IPS-18c (cell line): ENCODE measurements around the gene ZFAND2A.
"Not testable (repeated sequence)": the region's sequence is repeated elsewhere in the genome, so short reads cannot be mapped to it uniquely, and the experiment has no call there.

ENCODE experiments used
- H3K4me3 ChIP-seq: 2 replicates; pipeline ENCODE4 v1.7.0; 2013; ENCODE audit warnings: low read depth, mild to moderate bottlenecking, low read length, moderate library complexity; ENCODE audit not compliant: insufficient read depth
- H3K9me3 ChIP-seq: one replicate; pipeline ENCODE4 v1.6.1; 2013; ENCODE audit warnings: mild to moderate bottlenecking, low read length, moderate library complexity; ENCODE audit not compliant: control insufficient read depth, insufficient read depth

The ZFAND2A gene

DNA sequence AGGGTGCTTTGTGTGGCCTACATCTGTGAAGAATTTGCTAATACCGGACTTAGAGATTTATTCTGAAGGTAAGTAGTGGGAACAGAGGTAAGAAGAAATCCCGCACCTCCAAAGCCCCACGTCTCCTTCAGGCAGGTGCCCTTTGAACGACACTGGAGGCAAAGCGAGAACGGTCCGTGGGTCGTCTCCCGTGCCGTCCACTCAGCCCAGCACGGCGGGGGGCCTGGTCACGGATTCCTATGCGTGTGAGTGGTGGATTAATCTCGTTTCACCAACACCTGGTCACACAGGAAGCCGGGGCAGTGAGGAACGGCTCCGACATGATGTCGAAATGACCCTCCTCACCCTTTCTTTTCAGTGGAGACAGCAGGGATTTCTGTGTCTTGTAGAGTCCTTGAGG is 21.0 kb upstream of the ZFAND2A start:
- Histone ChIP-seq H3K9me3 (no peaks in the 10 kb centered on the region), H3K4me3 (no peak overlapping the region)

DNA sequence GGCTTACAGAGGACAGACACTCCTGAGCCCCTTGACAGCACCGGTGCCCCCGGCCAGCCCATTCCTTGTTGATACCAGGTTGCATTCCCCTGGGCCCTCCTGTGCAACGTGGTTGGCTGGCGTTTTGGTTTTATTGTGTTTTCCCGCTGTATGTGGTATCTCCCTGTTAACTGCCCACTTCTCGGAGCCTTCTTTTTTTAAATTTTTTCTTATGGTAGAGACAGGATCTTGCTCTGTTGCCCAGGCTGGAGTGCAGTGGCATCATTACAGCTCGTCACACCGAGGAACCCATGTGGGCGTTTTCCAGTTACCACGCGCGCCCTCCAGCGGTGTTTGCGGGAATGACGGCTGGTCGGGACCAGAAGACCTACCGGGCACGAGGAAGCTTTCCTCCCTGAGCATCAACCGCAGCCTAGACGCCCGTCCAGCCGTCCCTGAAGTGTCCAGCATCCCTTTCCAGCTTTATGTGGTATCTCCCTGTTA is 16.9 kb upstream of the ZFAND2A start:
- peaks cover 4% of the 10 kb centered on the region for H3K9me3 ChIP-seq
- no peak overlapping the region for H3K4me3 ChIP-seq

- Histone ChIP-seq H3K4me3 (no peak overlapping the region), H3K9me3 (peaks cover 4% of the 10 kb centered on the region)
These were observed 16.2 kb upstream of the ZFAND2A start for GRCh38 chr7:1175967-1176851.

DNA sequence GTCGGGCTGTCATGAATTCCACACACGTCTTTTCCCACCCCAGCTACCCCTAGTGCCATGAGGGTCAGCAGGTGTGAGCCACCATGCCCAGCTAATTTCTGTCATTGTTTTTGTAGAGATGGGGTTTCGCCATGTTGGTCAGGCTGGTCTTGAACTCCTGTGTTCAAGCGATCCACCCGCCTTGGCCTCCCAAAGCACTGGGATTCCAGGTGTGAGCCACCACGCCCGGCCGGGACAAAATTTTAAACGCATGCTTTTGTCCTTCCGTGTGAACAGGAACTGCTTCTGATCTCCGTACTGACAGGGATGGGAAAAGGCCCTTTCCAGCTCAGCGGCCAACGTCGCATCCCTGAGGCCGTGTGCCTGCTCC is 15.6 kb upstream of the ZFAND2A start:
- H3K9me3 ChIP-seq: peaks cover 4% of the 10 kb centered on the region
- H3K4me3 ChIP-seq: no peak overlapping the region

- Histone ChIP-seq H3K9me3 (peaks cover 4% of the 10 kb centered on the region), H3K4me3 (no peak overlapping the region)
These were observed 15.0 kb upstream of the ZFAND2A start for GRCh38 chr7:1174881-1175596.

- Histone ChIP-seq H3K4me3 (no peak overlapping the region), H3K9me3 (peaks cover 4% of the 10 kb centered on the region)
These were observed 14.0 kb upstream of the ZFAND2A start for GRCh38 chr7:1174002-1174401.

DNA sequence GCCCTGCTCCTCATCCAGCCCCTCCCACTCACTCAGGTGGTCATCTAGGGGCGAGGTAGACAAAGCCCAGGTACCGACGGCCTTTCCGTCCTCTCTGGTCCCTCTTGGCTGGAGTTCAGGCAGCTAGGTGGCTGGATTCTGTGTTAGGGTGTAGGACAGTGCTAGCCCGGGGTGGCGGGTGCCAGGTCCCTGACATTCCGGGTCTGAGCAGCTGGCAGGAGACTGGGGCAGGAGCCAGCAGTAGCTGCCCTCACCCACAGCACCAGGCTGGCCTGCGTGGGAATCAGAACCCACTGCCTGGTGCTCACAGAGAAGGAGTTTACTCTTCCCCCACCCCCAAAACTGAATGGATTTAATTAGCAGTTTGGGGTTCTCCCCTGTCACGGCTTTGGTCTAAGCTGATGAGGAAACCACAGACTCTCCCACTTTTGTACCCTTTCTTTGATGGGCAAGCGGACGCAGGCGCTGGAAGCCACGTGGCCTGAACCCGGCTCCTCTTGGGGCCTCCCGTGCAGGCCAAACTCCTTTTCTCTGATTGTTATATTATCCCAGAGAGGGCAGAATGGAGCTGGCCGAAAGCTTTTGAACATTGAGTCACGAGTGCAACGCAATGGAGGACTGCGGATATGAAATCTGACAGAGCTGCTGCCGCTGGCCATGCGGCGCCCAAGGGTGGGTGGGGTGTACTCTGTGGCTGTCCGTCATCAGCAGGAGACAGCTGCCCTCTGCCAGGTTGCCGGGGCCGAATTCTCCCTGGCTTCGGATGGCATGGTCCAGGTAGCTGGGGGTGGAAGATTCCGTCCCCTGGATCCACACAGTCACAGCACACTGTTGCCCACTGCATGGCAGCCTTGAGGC is 12.9 kb upstream of the ZFAND2A start:
- H3K9me3 ChIP-seq: peaks cover 4% of the 10 kb centered on the region

GRCh38 chr7:1171516-1171915 is 11.5 kb upstream of the ZFAND2A start:
- not testable (repeated sequence) for H3K9me3 ChIP-seq, H3K4me3 ChIP-seq

More for the DNA sequence above, 12.9 kb upstream of the ZFAND2A start:
- H3K4me3 ChIP-seq: no peak overlapping the region

DNA sequence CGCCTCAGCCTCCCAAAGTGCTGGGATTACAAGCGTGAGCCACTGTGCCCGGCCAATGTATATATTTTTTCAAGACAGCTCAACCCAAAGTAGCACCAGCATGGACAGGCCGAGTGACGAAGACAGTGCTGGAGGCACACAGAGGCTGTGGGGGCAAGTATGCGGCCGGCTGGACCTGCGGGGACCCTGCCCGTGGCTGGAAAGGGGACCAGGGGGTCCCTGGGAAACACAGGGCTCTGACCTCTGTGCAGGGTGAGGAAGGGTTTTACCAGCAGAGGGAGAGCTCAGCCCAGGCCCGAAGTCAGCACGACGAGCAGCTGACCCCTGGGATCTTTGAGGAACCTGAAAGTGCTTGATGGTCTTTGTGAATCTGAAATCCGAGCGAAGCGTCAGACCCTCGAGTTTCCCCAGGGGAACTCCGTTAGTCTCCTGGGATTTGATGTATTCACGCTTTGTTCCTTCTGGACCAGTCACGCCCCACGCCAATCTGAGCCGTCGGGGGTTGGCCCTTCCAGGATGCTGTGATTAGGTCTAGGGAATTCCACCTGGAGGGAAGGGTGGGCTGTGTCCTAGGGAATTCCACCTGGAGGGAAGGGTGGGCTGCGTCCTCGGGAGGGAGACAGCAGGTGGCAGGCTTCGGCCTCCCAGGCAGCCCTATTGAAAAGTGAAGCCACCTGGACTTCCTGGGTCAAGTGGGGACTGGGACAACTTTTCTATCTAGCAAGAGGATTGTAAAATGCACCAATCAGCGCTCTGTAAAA is 10.9 kb upstream of the ZFAND2A start:
- H3K4me3 ChIP-seq: no peak overlapping the region

DNA sequence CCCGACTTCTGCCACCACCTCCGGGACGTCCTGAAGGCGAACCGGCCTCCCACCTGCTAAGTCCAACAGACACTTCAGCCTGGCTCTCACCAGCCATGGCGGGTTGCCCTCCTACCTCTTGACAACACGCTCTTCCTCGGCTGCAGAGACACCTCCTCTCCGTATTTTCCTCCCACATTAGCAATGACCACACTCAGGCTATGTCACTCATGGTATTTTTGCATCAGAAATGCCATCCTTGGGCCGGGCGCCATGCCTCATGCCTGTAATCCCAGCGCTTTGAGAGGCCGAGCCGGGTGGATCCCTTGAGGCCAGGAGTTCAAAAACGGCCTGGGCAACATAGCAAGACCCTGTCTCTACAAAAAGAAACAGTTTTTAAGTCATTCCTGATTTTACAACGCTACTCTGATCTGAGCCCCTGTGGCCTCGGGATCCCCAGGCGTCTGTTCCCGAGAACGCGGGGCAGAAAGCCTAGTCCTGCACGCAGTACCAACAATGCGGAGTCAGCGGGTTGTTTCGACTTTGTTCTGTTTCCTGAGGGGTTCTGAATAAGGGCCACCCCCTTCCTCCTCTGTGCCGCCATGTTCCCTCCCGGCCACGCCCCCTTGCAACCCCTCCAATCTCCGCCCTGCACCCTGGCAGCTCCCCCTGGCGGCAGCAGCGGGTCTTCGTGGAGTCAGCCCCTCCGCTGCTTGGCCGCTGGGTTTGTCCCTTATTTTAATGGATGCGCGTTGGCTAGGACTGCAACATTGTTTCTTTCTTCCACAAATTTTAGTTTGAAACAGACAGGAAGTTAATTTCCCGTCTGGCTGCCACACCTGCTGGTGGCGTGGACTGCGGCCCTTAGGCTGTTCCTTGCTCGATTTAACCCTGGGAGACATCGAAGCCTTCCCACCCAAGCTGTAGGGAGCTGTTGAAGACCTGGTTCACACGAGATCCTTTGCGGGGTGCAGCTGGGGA is 9.7 kb upstream of the ZFAND2A start:
- no peak overlapping the region for H3K4me3 ChIP-seq
- H3K9me3 ChIP-seq: peaks cover 2% of the 10 kb centered on the region

More for the DNA sequence above, 10.9 kb upstream of the ZFAND2A start:
- peaks cover 4% of the 10 kb centered on the region for H3K9me3 ChIP-seq

DNA sequence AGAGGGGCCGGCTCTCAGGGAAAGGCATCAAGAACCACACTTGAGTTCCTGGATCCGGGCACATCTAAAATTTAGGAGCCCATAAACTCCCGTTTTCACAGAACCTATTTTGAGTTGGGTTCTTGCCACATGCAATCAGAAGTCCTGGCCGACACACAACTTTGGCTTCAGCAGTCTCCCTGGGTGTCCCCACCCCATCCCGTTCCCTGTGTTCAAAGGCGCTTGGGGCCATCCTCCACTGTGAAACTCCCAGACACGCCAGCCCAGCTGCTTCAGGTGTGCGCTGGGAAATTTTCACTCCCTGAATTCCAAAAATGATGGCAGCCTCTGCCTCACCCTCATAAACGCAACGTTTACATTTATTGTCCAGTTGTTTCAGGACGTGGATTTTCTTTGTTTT is 8.4 kb upstream of the ZFAND2A start:
- Histone ChIP-seq H3K9me3 (no peaks in the 10 kb centered on the region), H3K4me3 (no peak overlapping the region)

DNA sequence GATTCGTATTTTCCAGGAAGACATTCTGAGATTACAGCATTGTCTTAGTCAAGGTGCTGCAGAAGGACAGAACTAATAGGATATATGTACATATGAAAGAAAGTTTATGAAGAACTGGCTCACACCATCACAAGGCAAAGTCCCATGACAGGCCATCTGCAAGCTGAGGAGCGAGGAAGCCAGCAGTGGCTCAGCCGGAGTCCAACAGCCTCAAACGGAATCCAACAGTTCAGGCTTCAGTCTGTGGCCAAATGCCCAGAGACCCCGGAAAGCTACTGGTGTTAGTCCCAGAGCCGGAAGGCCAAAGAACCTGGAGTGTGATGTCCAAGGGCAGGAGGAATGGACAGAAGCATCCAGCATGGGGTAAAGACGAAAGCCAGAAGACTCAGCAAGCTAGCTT is 4.4 kb upstream of the ZFAND2A start:
- Histone ChIP-seq H3K4me3 (no peak overlapping the region), H3K9me3 (no peaks in the 10 kb centered on the region)

DNA sequence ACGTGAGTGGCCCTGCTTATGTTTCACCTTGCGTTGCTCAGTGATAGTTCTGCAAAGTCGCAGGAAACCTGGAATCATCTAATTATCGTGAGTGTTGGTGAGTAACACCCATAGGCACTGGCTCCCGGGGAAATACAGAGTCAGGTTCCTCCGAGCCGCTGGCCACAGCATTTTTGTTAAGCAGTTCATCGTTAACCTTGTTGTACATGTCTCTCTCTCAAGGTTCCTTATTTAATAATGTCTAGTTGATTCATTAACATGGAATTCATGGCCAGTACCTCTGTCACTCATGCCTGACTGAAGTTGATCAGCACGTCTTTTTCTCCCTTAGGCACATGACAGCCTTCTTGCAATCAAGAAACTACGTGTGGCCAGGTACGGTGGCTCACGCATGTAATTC is 3.1 kb upstream of the ZFAND2A start:
- H3K9me3 ChIP-seq: no peaks in the 10 kb centered on the region

DNA sequence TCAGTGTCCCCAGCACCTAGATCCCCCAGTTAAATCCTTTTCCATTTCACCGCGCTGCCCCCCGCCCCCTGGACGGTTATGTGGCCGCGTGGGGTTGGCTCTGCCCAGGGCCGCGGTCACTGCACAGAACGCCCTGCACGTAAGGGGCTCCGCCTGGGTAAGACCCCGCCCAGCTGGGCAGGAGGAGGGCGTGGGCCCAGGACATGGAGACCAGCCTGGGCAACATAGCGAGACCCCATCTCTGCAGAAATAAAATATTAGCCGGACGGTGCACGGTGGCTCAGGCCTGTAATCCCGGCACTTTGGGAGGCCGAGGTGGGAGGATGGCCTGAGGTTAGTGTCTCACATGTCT is 650 bp upstream of the ZFAND2A start:
- Histone ChIP-seq H3K9me3 (no peaks in the 10 kb centered on the region), H3K4me3 (peak overlapping the region; percentile 69)

More for the DNA sequence above, 3.1 kb upstream of the ZFAND2A start:
- no peak overlapping the region for H3K4me3 ChIP-seq

GRCh38 chr7:1159231-1159630 is 765 bp downstream of the ZFAND2A start:
- H3K9me3 ChIP-seq: not testable (repeated sequence)
- H3K4me3 ChIP-seq: peak overlapping the region; percentile 58
